H1 (cell line): ENCODE data around the gene CCL22. TPM values are rescaled to one million over a fixed set of nuclear protein-coding genes. Genes with fewer than 3 reads are reported as not detected.

Experiments
- CTCF ChIA-PET: fragments of 300-600 bp; sonication (Branson Sonifier 250); formaldehyde crosslinking; loops from one replicate; lab custom pipeline; 2021; ENCODE audit not compliant: partially characterized antibody; lab: Charles Lee
- POLR2A ChIA-PET: fragments of 300-600 bp; sonication (Branson Sonifier 250); formaldehyde crosslinking; loops from one replicate; lab custom pipeline; 2021; ENCODE audit warnings: inconsistent platforms; ENCODE audit not compliant: partially characterized antibody; lab: Charles Lee
- DNase-seq, 2 experiments: peaks; one replicate each; pipeline versions ENCODE4 v3.0.0 to v3.0.0-alpha.2; 2010 to 2022; ENCODE audit warnings: low spot score in 2 of 2, low read depth in 1 of 2, mixed read lengths in 1 of 2
- FAIRE-seq: peaks from 2 replicates; lab custom pipeline; 2011; peaks lifted over from hg19 to GRCh38; lab: Jason Lieb, UNC
- H2AFZ ChIP-seq: 2 replicates; pipeline ENCODE4 v1.8.1; 2012; ENCODE audit warnings: low read length, inconsistent platforms
- H2AK5ac ChIP-seq: 2 replicates; pipeline ENCODE4 v1.6.1; 2013; ENCODE audit warnings: low read depth, low read length
- H2BK120ac ChIP-seq: replicated peaks from 2 replicates; pipeline ENCODE3; 2013; ENCODE audit warnings: low read depth, low read length, inconsistent platforms
- H2BK12ac ChIP-seq: 2 replicates; pipeline ENCODE4 v1.6.1; 2013; ENCODE audit warnings: low read depth, low read length
- H2BK15ac ChIP-seq: 2 replicates; pipeline ENCODE4 v1.6.1; 2013; ENCODE audit warnings: low read length
- H2BK20ac ChIP-seq: 2 replicates; pipeline ENCODE4 v1.6.1; 2013; ENCODE audit warnings: low read length
- H2BK5ac ChIP-seq: 2 replicates; pipeline ENCODE4 v1.6.1; 2013; ENCODE audit warnings: low read depth, low read length
- H3K14ac ChIP-seq: 2 replicates; pipeline ENCODE4 v1.6.1; 2013; ENCODE audit warnings: inconsistent platforms; ENCODE audit not compliant: insufficient read length
- H3K18ac ChIP-seq: 2 replicates; pipeline ENCODE4 v1.6.1; 2013; ENCODE audit warnings: low read length; ENCODE audit errors: extremely low read depth
- H3K23ac ChIP-seq: 2 replicates; pipeline ENCODE4 v1.6.1; 2013; ENCODE audit warnings: inconsistent platforms; ENCODE audit not compliant: insufficient read length
- H3K23me2 ChIP-seq: 2 replicates; pipeline ENCODE4 v1.6.1; 2013; ENCODE audit warnings: low read depth, low read length
- H3K27ac ChIP-seq: 2 replicates; pipeline ENCODE4 v1.6.1; 2011; ENCODE audit warnings: low read depth, low read length, inconsistent platforms
- H3K27me3 ChIP-seq, 4 experiments: replicated peaks in 1 of 4; 1 replicate in 1 of 4; 2 replicates in 3 of 4; pipeline versions ENCODE4 v1.6.1 to v1.8.1; 2011 to 2013; ENCODE audit warnings: low read length in 3 of 4, mild to moderate bottlenecking in 3 of 4, inconsistent platforms in 2 of 4, mixed read lengths in 2 of 4, moderate library complexity in 1 of 4; ENCODE audit not compliant: control insufficient read depth in 3 of 4, insufficient read depth in 3 of 4; ENCODE audit errors: extremely low read depth in 1 of 4
- H3K36me3 ChIP-seq, 4 experiments: 2 replicates each; pipeline versions ENCODE4 v1.6.1 to v1.8.1; 2011 to 2013; ENCODE audit warnings: mild to moderate bottlenecking in 4 of 4, low read length in 3 of 4, moderate library complexity in 2 of 4, control low read depth in 1 of 4, inconsistent platforms in 1 of 4; ENCODE audit not compliant: insufficient read depth in 4 of 4, control insufficient read depth in 2 of 4
- H3K4ac ChIP-seq: replicated peaks from 2 replicates; pipeline ENCODE3; 2013; ENCODE audit warnings: low read length, low read depth, mixed read lengths, inconsistent platforms; ENCODE audit not compliant: insufficient read length
- H3K4me1 ChIP-seq, 4 experiments: replicated peaks in 1 of 4; 1 replicate in 1 of 4; 2 replicates in 3 of 4; pipeline versions ENCODE4 v1.6.1 to v1.8.1; 2011 to 2013; ENCODE audit warnings: low read length in 3 of 4, inconsistent platforms in 2 of 4, mixed read lengths in 1 of 4; ENCODE audit not compliant: insufficient read depth in 4 of 4, control insufficient read depth in 3 of 4
- H3K4me2 ChIP-seq, 2 experiments: 2 replicates each; pipeline versions ENCODE4 v1.6.1 to v1.8.1; 2011 to 2013; ENCODE audit warnings: low read depth in 2 of 2, low read length in 2 of 2, control low read depth in 1 of 2, inconsistent platforms in 1 of 2, mild to moderate bottlenecking in 1 of 2; ENCODE audit not compliant: insufficient read depth in 1 of 2
- H3K4me3 ChIP-seq, 4 experiments: fragments of 200-600, 300-600 bp in 1 of 4; sonication (generic), shearing (Covaris generic), sonication (Bioruptor Twin) in 1 of 4; 2 replicates each; pipeline versions ENCODE4 v1.5.1 to v1.8.1; 2011 to 2016; ENCODE audit warnings: low read length in 4 of 4, low read depth in 3 of 4, control low read depth in 2 of 4, inconsistent platforms in 2 of 4, mild to moderate bottlenecking in 2 of 4, mixed read lengths in 1 of 4, moderate library complexity in 1 of 4; ENCODE audit not compliant: insufficient read depth in 2 of 4; ENCODE audit errors: extremely low read depth in 1 of 4
- H3K56ac ChIP-seq: replicated peaks from 2 replicates; pipeline ENCODE3; 2013; ENCODE audit warnings: low read depth, mild to moderate bottlenecking, mixed read lengths, low read length, inconsistent platforms; ENCODE audit not compliant: insufficient read length
- H3K79me1 ChIP-seq: 2 replicates; pipeline ENCODE4 v1.6.1; 2013; ENCODE audit warnings: low read depth, low read length, control low read depth
- H3K79me2 ChIP-seq, 2 experiments: 2 replicates each; pipeline versions ENCODE4 v1.6.1 to v1.8.1; 2012 to 2013; ENCODE audit warnings: low read length in 2 of 2, mild to moderate bottlenecking in 2 of 2, inconsistent platforms in 1 of 2; ENCODE audit not compliant: insufficient read depth in 2 of 2, control insufficient read depth in 1 of 2
- H3K9ac ChIP-seq, 4 experiments: replicated peaks in 1 of 4; 1 replicate in 1 of 4; 2 replicates in 3 of 4; pipeline versions ENCODE4 v1.6.1 to v1.8.1; 2011 to 2013; ENCODE audit warnings: low read depth in 3 of 4, low read length in 3 of 4, control low read depth in 2 of 4, mild to moderate bottlenecking in 2 of 4, moderate library complexity in 2 of 4, inconsistent platforms in 1 of 4; ENCODE audit errors: extremely low read depth in 1 of 4
- H3K9me3 ChIP-seq, 2 experiments: 2 replicates each; pipeline versions ENCODE4 v1.6.1 to v1.8.1; 2012 to 2013; ENCODE audit warnings: mild to moderate bottlenecking in 2 of 2, moderate library complexity in 2 of 2, control low read depth in 1 of 2, inconsistent platforms in 1 of 2, low read depth in 1 of 2, low read length in 1 of 2, mixed read lengths in 1 of 2; ENCODE audit not compliant: insufficient read depth in 2 of 2
- H4K20me1 ChIP-seq, 2 experiments: replicated peaks in 1 of 2; 2 replicates each; pipeline versions ENCODE3 to v1.8.1; 2011 to 2013; ENCODE audit warnings: inconsistent platforms in 2 of 2, low read length in 2 of 2, mild to moderate bottlenecking in 1 of 2; ENCODE audit not compliant: insufficient read depth in 2 of 2, control insufficient read depth in 1 of 2
- H4K5ac ChIP-seq: 2 replicates; pipeline ENCODE4 v1.6.1; 2013; ENCODE audit warnings: low read length, low read depth, mixed read lengths, inconsistent platforms; ENCODE audit not compliant: insufficient read length
- H4K8ac ChIP-seq: 2 replicates; pipeline ENCODE4 v1.8.0; 2013; ENCODE audit warnings: mild to moderate bottlenecking, moderate library complexity, low read length, inconsistent platforms; ENCODE audit not compliant: insufficient read depth; ENCODE audit errors: extremely low read depth
- H4K91ac ChIP-seq: replicated peaks from 2 replicates; pipeline ENCODE3; 2013; ENCODE audit warnings: low read length, mixed read lengths, inconsistent platforms; ENCODE audit not compliant: insufficient read length
- BRCA1 ChIP-seq: IDR thresholded peaks from 2 replicates; pipeline ENCODE4 v1.6.1; 2012; ENCODE audit warnings: low read depth, low read length, improper control_type of control experiment
- CBX8 ChIP-seq: fragments of 300-800, 300-1000 bp; sonication (generic); IDR thresholded peaks from 2 replicates; pipeline ENCODE4 v1.7.1; 2016; ENCODE audit warnings: low read depth, low read length, borderline replicate concordance
- CEBPB ChIP-seq: IDR thresholded peaks from 2 replicates; pipeline ENCODE4 v1.6.1; 2012; ENCODE audit warnings: low read depth, low read length
- CTBP2 ChIP-seq: IDR thresholded peaks from 2 replicates; pipeline ENCODE4 v1.7.0; 2011; ENCODE audit warnings: borderline replicate concordance, mild to moderate bottlenecking, moderate library complexity, mixed read lengths, low read length; ENCODE audit not compliant: insufficient read depth, insufficient read length
- CTCF ChIP-seq, 3 experiments: IDR thresholded peaks; 1 replicate in 2 of 3; 2 replicates in 1 of 3; pipeline versions ENCODE4 v1.5.1 to v1.6.1; 2011; ENCODE audit warnings: low read length in 3 of 3, mild to moderate bottlenecking in 3 of 3, inconsistent platforms in 2 of 3, low read depth in 1 of 3, moderate library complexity in 1 of 3; ENCODE audit not compliant: insufficient read depth in 1 of 3; ENCODE audit errors: control extremely low read depth in 1 of 3
- GABPA ChIP-seq: IDR thresholded peaks from 2 replicates; pipeline ENCODE4 v1.6.1; 2011; ENCODE audit warnings: mild to moderate bottlenecking, low read length, moderate library complexity, borderline replicate concordance; ENCODE audit not compliant: insufficient read depth
- JUN ChIP-seq: IDR thresholded peaks from 2 replicates; pipeline ENCODE4 v1.6.1; 2011; ENCODE audit warnings: low read depth, mild to moderate bottlenecking, improper control_type of control experiment, low read length
- POLR2AphosphoS5 ChIP-seq: IDR thresholded peaks from 2 replicates; pipeline ENCODE4 v1.6.1; 2011; ENCODE audit warnings: low read depth, low read length
- POU5F1 ChIP-seq: IDR thresholded peaks from 2 replicates; pipeline ENCODE4 v1.6.1; 2011; ENCODE audit warnings: low read depth, mild to moderate bottlenecking, low read length, moderate library complexity
- SRF ChIP-seq: IDR thresholded peaks from 2 replicates; pipeline ENCODE4 v1.6.1; 2011; ENCODE audit warnings: mild to moderate bottlenecking, low read depth, low read length, moderate library complexity
- WGBS, 2 experiments: shearing (Covaris generic) in 1 of 2; methylation state at CpG; one replicate each; pipeline versions ENCODE4 v1.1.6 to v1.1.7; 2013 to 2015; ENCODE audit warnings: low lambda C conversion rate in 2 of 2, mixed read lengths in 2 of 2, inconsistent platforms in 1 of 2, low coverage in 1 of 2, missing lambda C conversion rate in 1 of 2; ENCODE audit not compliant: insufficient replicate concordance in 2 of 2, insufficient coverage in 1 of 2, insufficient read length in 1 of 2; ENCODE audit errors: extremely low coverage in 1 of 2, missing lambda C conversion rate in 1 of 2; 5-methylcytosine and 5-hydroxymethylcytosine counted together
- polyA plus RNA-seq, 7 experiments: library from polyadenylated mRNA; depleted of rRNA in 3 of 7; stranded (reverse) in 5 of 7; unstranded in 2 of 7; fragments of >200 nt in 5 of 7; fragments of 200-250 nt in 2 of 7; gene quantifications; 1 replicate in 5 of 7; 2 replicates in 1 of 7; 4 replicates in 1 of 7; pipeline versions ENCODE4 v1.2.1 to v1.2.3, GENCODE V29; 2011 to 2013; ENCODE audit warnings: missing spikeins in 2 of 7, mixed read lengths in 2 of 7
- total RNA-seq: library from RNA; stranded (reverse); fragmentation: NEBNext Ultra II Directional; extraction: Animal tissue kit (Norgen Biotek cat#: 25700); gene quantifications from 2 replicates; pipeline ENCODE4 v1.2.1, GENCODE V29; 2021

Gene CCL22
- total and polyA plus RNA-seq, 2 of the 8 experiments (the other 6 are each of a cell fraction or from before 2014, with no cell fraction given), result not detected

- Histone ChIP-seq H4K20me1 (no peaks in the 10 kb centered on the region), H2AFZ (no peak overlapping the region), H3K4me3 (no peak overlapping the region), H2AK5ac (no peak overlapping the region), H4K91ac (no peak overlapping the region), H3K9me3 (no peaks in the 10 kb centered on the region), H3K56ac (no peak overlapping the region), H4K5ac (no peak overlapping the region), H3K4me1 (no peaks in the 10 kb centered on the region), H2BK120ac (no peak overlapping the region), H2BK5ac (no peak overlapping the region), H3K4ac (no peak overlapping the region), H3K4me2 (no peak overlapping the region), H2BK12ac (no peak overlapping the region), H3K23me2 (no peaks in the 10 kb centered on the region), H3K23ac (no peak overlapping the region), H3K14ac (no peak overlapping the region), H3K36me3 (no peaks in the 10 kb centered on the region), H2BK15ac (no peak overlapping the region), H4K8ac (no peak overlapping the region), H3K27me3 (peaks cover 0 to 1% (median 0%) of the 10 kb centered on the region in 4 experiments; a peak in 1 of 7 replicates), H3K79me1 (no peaks in the 10 kb centered on the region), H3K9ac (no peak overlapping the region), H3K79me2 (no peaks in the 10 kb centered on the region), H3K18ac (no peak overlapping the region), H3K27ac (no peak overlapping the region), H2BK20ac (no peak overlapping the region)
- POLR2A ChIA-PET, result no interaction called here
- DNase-seq (no peak), FAIRE-seq (no peak)
- CTCF ChIA-PET, result interaction anchor here (1.6 kb wide), 1 partner anchor 10 kb away, joined by 5 read pairs; no protein-coding TSS in a partner anchor
- 91% methylated on average over 8 of the region's 8 CpGs; no CpG with 5 or more reads in 1 of the 2 experiments for WGBS, 2 experiments
- TF ChIP-seq CEBPB (no peak), BRCA1 (no peak), POU5F1 (no peak), JUN (no peak), SRF (no peak), GABPA (no peak), CTCF (IDR thresholded peaks at IDR 0.05; ENCODE audit: control extremely low read depth in 1 of 3, insufficient read depth in 1 of 3, low read depth in 1 of 3, low read length in 3 of 3) (no peak), POLR2AphosphoS5 (no peak), CTBP2 (no peak), CBX8 (no peak)
These were observed 16.9 kb upstream of the CCL22 start for GRCh38 chr16:57341441-57342303.
